Keratinocyte (primary cell): Measurements from ENCODE around the gene CEP162. TPM values are rescaled to one million over a fixed set of nuclear protein-coding genes. Genes with fewer than 3 reads are reported as not detected.

Experiments used
- DNase-seq: peaks from one replicate; pipeline ENCODE4 v3.0.0-alpha.2; 2011; ENCODE audit warnings: low read depth, missing footprints, low spot score
- FAIRE-seq: peaks from 2 replicates; lab custom pipeline; 2011; peaks lifted over from hg19 to GRCh38; lab: Jason Lieb, UNC
- H2AFZ ChIP-seq: 2 replicates; pipeline ENCODE4 v1.6.0; 2012; ENCODE audit warnings: low read length, control low read depth, inconsistent platforms; ENCODE audit not compliant: control insufficient read depth
- H3K27ac ChIP-seq: 2 replicates; pipeline ENCODE4 v1.5.1; 2011; ENCODE audit warnings: low read length; ENCODE audit not compliant: control insufficient read depth, insufficient read depth
- H3K27me3 ChIP-seq: 3 replicates; pipeline ENCODE4 v1.6.0; 2011; ENCODE audit warnings: low read length; ENCODE audit not compliant: control insufficient read depth, insufficient read depth; ENCODE audit errors: extremely low read depth
- H3K36me3 ChIP-seq, 2 experiments: 2 replicates in 1 of 2; 3 replicates in 1 of 2; pipeline ENCODE4 v1.5.1; 2011; ENCODE audit warnings: low read length in 2 of 2, mild to moderate bottlenecking in 1 of 2; ENCODE audit not compliant: control insufficient read depth in 2 of 2, insufficient read depth in 2 of 2; ENCODE audit errors: extremely low read depth in 1 of 2
- H3K4me1 ChIP-seq: 3 replicates; pipeline ENCODE4 v1.5.1; 2011; ENCODE audit warnings: low read length; ENCODE audit not compliant: control insufficient read depth, insufficient read depth; ENCODE audit errors: extremely low read depth
- H3K4me2 ChIP-seq: 3 replicates; pipeline ENCODE4 v1.6.0; 2011; ENCODE audit warnings: low read depth, low read length; ENCODE audit not compliant: control insufficient read depth, insufficient read depth; ENCODE audit errors: extremely low read depth
- H3K4me3 ChIP-seq, 3 experiments: fragments of 200-600 bp in 1 of 3; sonication (generic) in 1 of 3; 2 replicates in 2 of 3; 3 replicates in 1 of 3; pipeline ENCODE4 v1.5.1; 2011 to 2016; ENCODE audit warnings: low read length in 3 of 3, mild to moderate bottlenecking in 3 of 3, control low read depth in 2 of 3, inconsistent platforms in 1 of 3, low read depth in 1 of 3, mixed read lengths in 1 of 3, mixed run types in 1 of 3, moderate library complexity in 1 of 3; ENCODE audit not compliant: control insufficient read depth in 2 of 3, insufficient read depth in 2 of 3; ENCODE audit errors: extremely low read depth in 1 of 3
- H3K79me2 ChIP-seq: 2 replicates; pipeline ENCODE4 v1.6.0; 2012; ENCODE audit warnings: low read length; ENCODE audit not compliant: control insufficient read depth, insufficient read depth
- H3K9ac ChIP-seq: 3 replicates; pipeline ENCODE4 v1.6.0; 2011; ENCODE audit warnings: low read length; ENCODE audit not compliant: control insufficient read depth, insufficient read depth; ENCODE audit errors: extremely low read depth
- H3K9me1 ChIP-seq: 3 replicates; pipeline ENCODE4 v1.6.0; 2011; ENCODE audit warnings: low read length; ENCODE audit not compliant: control insufficient read depth, insufficient read depth; ENCODE audit errors: extremely low read depth
- H3K9me3 ChIP-seq: 2 replicates; pipeline ENCODE4 v1.5.1; 2012; ENCODE audit warnings: low read depth, low read length; ENCODE audit not compliant: control insufficient read depth
- H4K20me1 ChIP-seq: 3 replicates; pipeline ENCODE4 v1.6.0; 2011; ENCODE audit warnings: low read length; ENCODE audit not compliant: control insufficient read depth, insufficient read depth; ENCODE audit errors: extremely low read depth
- CTCF ChIP-seq, 3 experiments: IDR thresholded peaks in 1 of 3; conservative IDR thresholded peaks in 1 of 3; optimal IDR thresholded peaks in 1 of 3; 2 replicates in 2 of 3; 3 replicates in 1 of 3; pipeline versions ENCODE3 to v1.5.1; 2011; ENCODE audit warnings: low read length in 3 of 3, mild to moderate bottlenecking in 3 of 3, moderate library complexity in 2 of 3, control low read depth in 1 of 3, inconsistent platforms in 1 of 3; ENCODE audit not compliant: insufficient read depth in 2 of 3; ENCODE audit errors: extremely low read depth in 1 of 3
- EZH2 ChIP-seq: IDR thresholded peaks from one replicate; pipeline ENCODE4 v1.6.1; 2012; ENCODE audit warnings: inconsistent platforms, mild to moderate bottlenecking, low read length, moderate library complexity
- dilution Hi-C: fragments of 300-500 bp; cut with MboI; formaldehyde crosslinking; loops from one replicate; pipeline ENCODE4 v1.7.0; 2020; ENCODE audit warnings: low sequenced_read_pairs; ENCODE audit not compliant: extremely low pct_ligation_motif_present
- polyA plus RNA-seq, 5 experiments: library from polyadenylated mRNA; depleted of rRNA in 3 of 5; stranded (reverse) in 3 of 5; stranded (forward) in 1 of 5; unstranded in 1 of 5; fragments of >200 nt; gene quantifications; 1 replicate in 1 of 5; 2 replicates in 3 of 5; 3 replicates in 1 of 5; pipeline versions ENCODE4 v1.2.1 to v1.2.3, GENCODE V29; 2011 to 2012; ENCODE audit warnings: missing spikeins in 2 of 5, low read depth in 1 of 5, low replicate concordance in 1 of 5

Gene CEP162
- polyA plus RNA-seq, 1 donor (not counting 4 experiments of a cell fraction or from before 2014, with no cell fraction given), result 2.6 TPM

GRCh38 chr6:84197708-84198107 is 29.7 kb downstream of the CEP162 start:
- no peak for FAIRE-seq

DNA sequence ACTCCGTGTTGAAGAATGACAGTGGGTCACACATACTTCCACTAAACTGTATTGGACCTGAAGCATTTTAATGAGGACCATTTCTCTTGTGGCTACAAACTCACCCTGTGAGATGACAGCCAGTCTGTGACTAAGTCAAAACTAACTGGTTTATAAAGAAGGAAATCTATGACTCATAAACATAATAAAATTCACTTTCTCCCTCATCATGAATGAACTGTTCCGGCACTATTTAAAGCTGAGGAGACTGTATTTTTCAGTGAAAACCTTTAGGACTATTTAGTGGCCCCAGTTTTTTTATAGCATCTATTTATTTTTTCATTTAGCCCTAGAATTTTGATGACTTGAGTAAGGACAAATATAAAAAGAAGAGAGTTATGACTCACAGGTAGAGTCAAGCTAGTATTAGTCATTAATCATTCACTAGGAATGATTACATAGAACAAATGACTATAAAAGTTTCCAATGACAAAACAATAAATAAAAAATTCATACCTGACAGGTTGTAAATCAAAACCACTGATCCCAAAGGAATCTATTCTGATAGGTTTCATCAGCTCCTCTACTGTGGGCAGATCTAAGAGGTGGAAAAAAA is 34.2 kb downstream of the CEP162 start:
- H3K9ac ChIP-seq, result no peak overlapping the region
- dilution Hi-C loops, result no loop called here
- peak; percentile 17 for DNase-seq
- no peaks in the 10 kb centered on the region for H3K79me2 ChIP-seq
- H3K4me3 ChIP-seq, result no peak overlapping the region
- no peaks in the 10 kb centered on the region for H3K27me3 ChIP-seq
- TF ChIP-seq CTCF (optimal IDR thresholded peaks at IDR 0.05 in 1 of 3, IDR thresholded peaks at IDR 0.05 in 1 of 3, conservative IDR thresholded peaks at IDR 0.05 in 1 of 3; ENCODE audit: extremely low read depth in 1 of 3, insufficient read depth in 2 of 3, low read length in 3 of 3) (no peak), EZH2 (no peak)
- no peaks in the 10 kb centered on the region for H3K36me3 ChIP-seq
- H3K4me1 ChIP-seq, result peaks cover 8% of the 10 kb centered on the region
- H3K4me2 ChIP-seq, result no peak overlapping the region
- H4K20me1 ChIP-seq, result no peaks in the 10 kb centered on the region
- H3K9me3 ChIP-seq, result no peaks in the 10 kb centered on the region
- no peak overlapping the region for H2AFZ ChIP-seq
- FAIRE-seq, result no peak
- H3K27ac ChIP-seq, result no peak overlapping the region
- H3K9me1 ChIP-seq, result no peaks in the 10 kb centered on the region

More at GRCh38 chr6:84197708-84198107, 29.7 kb downstream of the CEP162 start:
- no peak overlapping the region for H3K4me2 ChIP-seq
- H3K27ac ChIP-seq, result no peak overlapping the region
- H3K79me2 ChIP-seq, result no peaks in the 10 kb centered on the region
- TF ChIP-seq EZH2 (no peak), CTCF (optimal IDR thresholded peaks at IDR 0.05 in 1 of 3, IDR thresholded peaks at IDR 0.05 in 1 of 3, conservative IDR thresholded peaks at IDR 0.05 in 1 of 3; ENCODE audit: extremely low read depth in 1 of 3, insufficient read depth in 2 of 3, low read length in 3 of 3) (peak in 1 of 3 experiments; percentile 5)
- no peak for DNase-seq
- peaks cover 8% of the 10 kb centered on the region for H3K4me1 ChIP-seq
- H4K20me1 ChIP-seq, result no peaks in the 10 kb centered on the region
- no peak overlapping the region for H3K4me3 ChIP-seq
- no peak overlapping the region for H3K9ac ChIP-seq
- no peaks in the 10 kb centered on the region for H3K36me3 ChIP-seq
- H2AFZ ChIP-seq, result no peak overlapping the region
- H3K9me1 ChIP-seq, result no peaks in the 10 kb centered on the region
- dilution Hi-C loops, result no loop called here
- no peaks in the 10 kb centered on the region for H3K27me3 ChIP-seq
- H3K9me3 ChIP-seq, result no peaks in the 10 kb centered on the region
